ENCODE measurements around the gene TAS2R1.

The TAS2R1 gene

GRCh38 chr5:9589049-9589835 is 40.9 kb downstream of the TAS2R1 start:
- TF ChIP-seq CTCF (conservative IDR thresholded peaks at IDR 0.05; ENCODE audit: low read depth, low read length): no peak
- H3K4me3 ChIP-seq (ENCODE audit: low read length): no peak overlapping the region
- no peak for DNase-seq (ENCODE audit: low read depth)

- no peak for DNase-seq (ENCODE audit: low read depth)
- H3K4me3 ChIP-seq (ENCODE audit: low read length): no peak overlapping the region
- no peak for TF ChIP-seq CTCF (conservative IDR thresholded peaks at IDR 0.05; ENCODE audit: low read depth, low read length)
Measured at GRCh38 chr5:9588254-9588653, 41.9 kb downstream of the TAS2R1 start.

DNA sequence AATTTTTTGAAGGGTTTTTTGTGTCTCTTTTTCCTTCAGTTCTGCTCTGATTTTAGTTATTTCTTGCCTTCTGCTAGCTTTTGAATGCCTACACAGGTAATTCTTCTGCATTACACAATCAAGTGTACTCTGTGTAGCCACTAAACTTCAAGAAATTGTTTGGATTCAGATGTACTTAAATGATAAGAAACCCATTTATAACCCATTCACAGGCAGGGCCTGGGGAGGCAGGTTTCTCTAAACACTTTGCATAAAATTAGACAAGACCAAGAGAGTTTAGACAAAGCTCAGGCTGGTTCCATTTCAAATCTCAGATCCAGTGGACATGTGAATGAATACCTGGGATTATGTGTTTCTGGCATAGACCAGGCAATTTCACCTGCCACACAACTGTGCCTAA is 43.0 kb downstream of the TAS2R1 start:
- no peak for TF ChIP-seq CTCF (conservative IDR thresholded peaks at IDR 0.05; ENCODE audit: low read depth, low read length)
- H3K4me3 ChIP-seq (ENCODE audit: low read length): no peak overlapping the region
- no peak for DNase-seq (ENCODE audit: low read depth)

DNA sequence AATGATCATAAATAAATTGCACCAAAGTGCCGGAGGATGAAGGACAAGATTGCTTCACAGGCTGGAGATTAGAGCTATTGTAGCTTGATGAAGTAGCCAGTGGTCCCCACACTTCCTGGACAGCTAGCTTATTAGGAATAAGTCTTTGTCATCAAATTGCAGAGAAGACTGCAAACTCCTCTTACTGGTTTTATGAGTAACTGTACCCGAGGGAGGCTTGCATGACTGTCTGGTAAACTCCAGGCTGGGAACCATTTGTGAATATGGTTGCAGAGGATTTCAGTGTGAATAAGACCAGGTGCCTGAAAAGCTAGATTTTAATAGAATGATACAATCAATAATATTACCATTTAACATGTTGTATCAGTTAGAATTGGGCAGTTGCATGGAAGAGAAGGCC is 47.7 kb downstream of the TAS2R1 start:
- TF ChIP-seq CTCF (conservative IDR thresholded peaks at IDR 0.05; ENCODE audit: low read depth, low read length): no peak
- no peak overlapping the region for H3K4me3 ChIP-seq (ENCODE audit: low read length)
- DNase-seq (ENCODE audit: low read depth): no peak

All from retinal pigment epithelial cell (primary cell).